GM19395 (cell line): ENCODE measurements around the gene NABP1.

Experiments
- ATAC-seq: cut with Tn5 transposase; IDR thresholded peaks from one replicate; pipeline ENCODE4 v1.9.1; 2021; ENCODE audit warnings: mild to moderate bottlenecking, moderate library complexity; ENCODE audit not compliant: unreplicated experiment

NABP1 gene

GRCh38 chr2:191703079-191703725, 25.3 kb downstream of the NABP1 start:
- no peak for ATAC-seq

GRCh38 chr2:191705084-191705483, 27.1 kb downstream of the NABP1 start:
- ATAC-seq, result no peak

GRCh38 chr2:191705701-191706100, 27.8 kb downstream of the NABP1 start:
- ATAC-seq, result no peak

- no peak for ATAC-seq
Measured at GRCh38 chr2:191706791-191707190, 28.9 kb downstream of the NABP1 start.

GRCh38 chr2:191707542-191707941, 29.6 kb downstream of the NABP1 start:
- ATAC-seq, result no peak

GRCh38 chr2:191710411-191710900, 32.5 kb downstream of the NABP1 start:
- no peak for ATAC-seq

- no peak for ATAC-seq
Measured at GRCh38 chr2:191711621-191712020, 33.7 kb downstream of the NABP1 start.

- no peak for ATAC-seq
Measured at GRCh38 chr2:191713837-191714236, 35.9 kb downstream of the NABP1 start.

- ATAC-seq, result no peak
Measured at GRCh38 chr2:191714925-191715324, 37.0 kb downstream of the NABP1 start.

- no peak for ATAC-seq
Measured at GRCh38 chr2:191715471-191715870, 37.5 kb downstream of the NABP1 start.

GRCh38 chr2:191719261-191719660, 41.3 kb downstream of the NABP1 start:
- ATAC-seq, result no peak

- ATAC-seq, result no peak
Measured at GRCh38 chr2:191719938-191720337, 42.0 kb downstream of the NABP1 start.

- ATAC-seq, result no peak
Measured at GRCh38 chr2:191721331-191721730, 43.4 kb downstream of the NABP1 start.

- no peak for ATAC-seq
Measured at GRCh38 chr2:191724015-191724414, 46.1 kb downstream of the NABP1 start.

GRCh38 chr2:191728750-191729624, 51.1 kb downstream of the NABP1 start:
- peak; percentile 59 for ATAC-seq

GRCh38 chr2:191730263-191730662, 52.3 kb downstream of the NABP1 start:
- no peak for ATAC-seq
